T-helper 1 cell treated with Interleukin-12 subunit alpha and Interleukin-12 subunit beta and Interleukin-4 antibody, amounts not matched to agents 30 μg/mL and 1 μg/mL, for 36 hours (primary cell): Measurements from ENCODE around the gene RNF223.
"Not testable (repeated sequence)": the region's sequence is repeated elsewhere in the genome, so short reads cannot be mapped to it uniquely, and the experiment has no call there.

Source experiments
- H3K27ac Mint-ChIP-seq: one replicate; pipeline ENCODE4 v1.8.0; 2021; ENCODE audit warnings: mild to moderate bottlenecking, mixed read lengths
- H3K27me3 Mint-ChIP-seq: one replicate; pipeline ENCODE4 v1.8.0; 2021; ENCODE audit warnings: low read depth, mixed read lengths
- H3K36me3 Mint-ChIP-seq: one replicate; pipeline ENCODE4 v1.8.0; 2021; ENCODE audit warnings: low read depth, mixed read lengths
- H3K4me1 Mint-ChIP-seq: one replicate; pipeline ENCODE4 v1.8.0; 2021; ENCODE audit warnings: low read depth, mixed read lengths
- H3K4me3 Mint-ChIP-seq: one replicate; pipeline ENCODE4 v1.8.0; 2021; ENCODE audit warnings: mild to moderate bottlenecking, moderate library complexity, mixed read lengths
- H3K9me3 Mint-ChIP-seq: one replicate; pipeline ENCODE4 v1.8.0; 2021; ENCODE audit warnings: mixed read lengths

Gene RNF223

GRCh38 chr1:1065940-1066304 is 8.2 kb downstream of the RNF223 start:
- H3K36me3 Mint-ChIP-seq, H3K9me3 Mint-ChIP-seq, H3K4me1 Mint-ChIP-seq, H3K4me3 Mint-ChIP-seq, H3K27me3 Mint-ChIP-seq: not testable (repeated sequence)
- H3K27ac Mint-ChIP-seq = peak overlapping the region; percentile 7

- H3K4me1 Mint-ChIP-seq = peaks cover 5% of the 10 kb centered on the region
- H3K4me3 Mint-ChIP-seq = no peak overlapping the region
- no peaks in the 10 kb centered on the region for H3K36me3 Mint-ChIP-seq
- no peaks in the 10 kb centered on the region for H3K9me3 Mint-ChIP-seq
- peak overlapping the region; percentile 7 for H3K27ac Mint-ChIP-seq
- H3K27me3 Mint-ChIP-seq = no peaks in the 10 kb centered on the region
These were observed 8.7 kb downstream of the RNF223 start for GRCh38 chr1:1065265-1065939.

DNA sequence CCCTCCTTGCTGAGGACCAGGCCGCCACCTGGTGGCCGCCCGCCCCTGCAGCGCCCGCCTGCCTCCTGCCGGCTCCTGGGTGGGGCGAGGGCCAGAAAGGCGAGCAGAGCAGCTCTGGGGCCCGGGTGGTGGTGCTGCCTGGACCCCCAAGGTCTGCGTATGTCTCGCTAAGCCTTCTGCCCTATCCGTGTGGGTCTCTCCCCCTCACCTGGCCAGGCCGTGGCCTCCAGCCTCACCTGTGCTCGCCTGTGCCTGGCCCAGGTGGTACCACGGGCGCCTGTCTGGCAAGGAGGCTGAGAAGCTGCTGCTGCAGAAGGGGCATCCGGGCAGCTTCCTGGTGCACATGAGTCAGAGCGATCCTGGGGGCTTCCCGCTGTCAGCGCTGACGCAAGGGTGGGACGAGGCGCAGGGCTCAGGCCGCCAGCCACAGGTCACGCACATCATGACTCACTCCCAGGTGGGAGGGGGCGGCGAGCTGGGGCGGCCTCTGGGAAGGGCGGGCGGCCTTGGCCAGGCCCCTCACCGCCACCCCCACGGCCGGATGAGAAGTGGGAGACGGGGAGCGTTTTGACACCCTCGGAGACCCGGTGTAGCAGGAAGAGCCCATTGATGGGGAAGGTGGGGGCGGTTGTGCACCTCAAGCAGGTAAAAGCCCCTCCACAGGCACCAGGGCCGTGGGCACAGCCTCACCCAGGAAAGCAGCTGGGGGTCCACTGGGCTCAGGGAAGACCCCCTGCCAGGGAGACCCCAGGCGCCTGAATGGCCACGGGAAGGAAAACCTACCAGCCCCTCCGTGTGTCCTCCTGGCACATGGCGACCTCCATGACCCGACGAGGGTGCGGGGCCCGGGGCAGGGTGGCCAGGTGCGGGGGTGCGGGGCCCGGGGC is 9.9 kb downstream of the RNF223 start:
- Mint-ChIP-seq H3K36me3 (no peaks in the 10 kb centered on the region), H3K4me1 (peaks cover 10% of the 10 kb centered on the region), H3K27ac (peak overlapping the region; percentile 45), H3K9me3 (no peaks in the 10 kb centered on the region), H3K4me3 (no peak overlapping the region), H3K27me3 (no peaks in the 10 kb centered on the region)

DNA sequence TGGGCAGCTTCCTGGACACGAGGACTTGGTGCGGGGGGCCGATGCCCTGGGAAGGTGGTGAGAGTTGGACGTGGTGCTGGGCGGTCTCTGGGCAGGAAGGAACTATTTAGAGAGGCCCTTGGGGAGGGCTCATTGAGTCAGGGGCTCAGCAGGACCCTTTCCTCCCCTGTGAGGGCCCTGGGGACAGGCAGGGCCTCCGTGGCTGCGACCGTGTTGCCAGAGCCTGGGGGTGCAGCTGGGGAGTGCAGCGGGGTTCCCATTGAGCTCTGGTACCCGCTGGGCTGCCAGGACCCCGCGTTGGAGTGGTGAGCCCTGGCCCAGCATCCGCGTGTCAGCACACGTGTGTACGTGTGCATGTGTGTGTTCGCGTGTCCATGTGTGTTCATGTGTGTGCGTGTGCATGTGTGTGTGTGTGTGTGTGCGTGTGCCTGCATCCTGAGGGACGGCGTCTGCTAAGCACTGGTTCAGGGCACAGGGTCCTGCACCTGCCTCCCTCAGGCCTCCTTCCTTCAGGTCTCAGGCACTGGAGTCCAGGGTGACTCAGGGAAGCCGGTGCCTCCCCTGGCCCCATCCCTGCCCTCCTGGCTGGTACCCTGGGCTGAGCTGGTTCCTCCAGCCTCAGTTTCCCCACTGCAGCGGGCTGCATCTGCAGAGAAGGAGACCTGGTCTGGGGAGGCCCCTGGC is 10.7 kb downstream of the RNF223 start:
- H3K27me3 Mint-ChIP-seq = peaks cover 5% of the 10 kb centered on the region
- H3K36me3 Mint-ChIP-seq = no peaks in the 10 kb centered on the region
- H3K4me1 Mint-ChIP-seq = peaks cover 10% of the 10 kb centered on the region
- peak overlapping the region; percentile 46 for H3K4me3 Mint-ChIP-seq
- no peaks in the 10 kb centered on the region for H3K9me3 Mint-ChIP-seq
- peak overlapping the region; percentile 57 for H3K27ac Mint-ChIP-seq

DNA sequence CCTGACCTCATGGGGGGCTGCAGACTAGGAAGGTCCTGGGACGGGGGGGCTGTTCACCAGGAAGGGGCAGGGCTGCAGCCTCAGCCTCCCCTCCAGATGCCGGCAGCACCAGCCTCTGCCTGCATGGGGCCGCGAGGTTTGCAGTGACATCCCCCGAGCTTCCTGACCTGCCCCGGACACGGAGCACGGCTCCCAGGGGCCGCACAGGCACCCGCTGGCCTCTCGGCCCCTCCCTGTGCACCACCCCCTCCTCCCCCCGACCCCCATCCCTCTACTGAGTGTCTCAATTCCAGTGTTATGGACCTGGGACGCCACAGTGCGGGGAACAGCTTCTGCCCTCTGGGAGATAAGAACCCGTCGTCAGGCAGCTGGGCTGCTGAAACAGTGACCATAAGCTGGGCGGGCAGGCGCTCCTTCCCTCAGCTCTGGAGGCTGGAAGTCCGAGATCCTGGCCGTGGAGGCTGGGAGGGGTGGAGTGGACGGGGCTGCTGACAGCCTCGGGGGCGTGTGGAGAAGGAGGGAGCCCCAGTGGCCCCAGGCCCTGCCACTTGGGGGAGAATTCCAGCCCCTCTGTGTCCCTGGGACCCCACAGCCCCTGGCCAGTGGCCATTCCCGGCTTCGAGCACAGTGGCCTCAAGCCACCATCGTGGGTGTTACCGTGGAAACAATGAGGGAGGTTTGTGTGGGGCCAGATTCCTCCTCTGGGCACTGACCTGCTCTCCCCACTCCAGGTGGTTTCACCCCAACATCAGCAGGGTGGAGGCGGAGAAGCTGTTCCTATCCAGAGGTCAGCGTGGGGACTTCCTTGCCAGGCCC is 11.6 kb downstream of the RNF223 start:
- Mint-ChIP-seq H3K4me1 (peaks cover 13% of the 10 kb centered on the region), H3K4me3 (peak overlapping the region; percentile 46), H3K27ac (no peak overlapping the region), H3K27me3 (peaks cover 13% of the 10 kb centered on the region), H3K9me3 (no peaks in the 10 kb centered on the region), H3K36me3 (no peaks in the 10 kb centered on the region)

DNA sequence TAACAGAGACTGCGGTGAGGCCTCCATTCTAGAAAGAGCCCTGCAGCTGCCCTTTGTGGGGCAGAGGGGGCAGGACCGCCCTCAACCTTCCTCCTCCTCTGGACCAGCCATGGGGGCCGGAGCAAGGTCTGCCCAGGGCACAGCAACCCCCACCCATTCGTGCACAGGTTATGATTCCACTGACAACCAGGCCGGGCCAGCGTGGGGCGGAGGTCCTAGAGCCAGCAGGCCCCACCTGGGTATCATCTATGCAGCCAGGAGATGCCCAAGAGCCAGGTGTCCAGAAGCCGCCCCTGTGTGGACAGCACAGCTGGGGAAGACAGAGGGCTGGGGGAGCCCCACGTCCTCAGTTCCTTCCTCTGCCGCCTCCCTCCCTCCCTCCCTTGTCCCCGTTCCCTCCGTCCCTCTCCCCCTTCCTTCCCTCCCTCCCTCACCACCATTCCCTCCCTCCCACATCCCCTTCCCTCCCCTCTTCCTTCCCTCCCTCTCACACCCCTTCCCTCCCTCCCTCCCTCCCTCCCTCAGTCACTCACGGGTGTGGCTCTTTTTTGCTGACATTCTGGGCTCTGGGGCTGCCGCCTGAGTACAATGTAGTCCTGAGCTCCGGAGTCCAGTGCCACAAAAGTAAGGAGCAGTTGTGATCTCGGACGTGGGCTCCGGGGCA is 12.3 kb downstream of the RNF223 start:
- H3K4me3 Mint-ChIP-seq = peak overlapping the region; percentile 62
- H3K27me3 Mint-ChIP-seq = peaks cover 21% of the 10 kb centered on the region
- H3K9me3 Mint-ChIP-seq = no peaks in the 10 kb centered on the region
- no peak overlapping the region for H3K27ac Mint-ChIP-seq
- H3K36me3 Mint-ChIP-seq = no peaks in the 10 kb centered on the region
- peaks cover 13% of the 10 kb centered on the region for H3K4me1 Mint-ChIP-seq

- Mint-ChIP-seq H3K27ac (peak overlapping the region; percentile 62), H3K27me3 (peaks cover 21% of the 10 kb centered on the region), H3K4me1 (peaks cover 13% of the 10 kb centered on the region), H3K36me3 (no peaks in the 10 kb centered on the region), H3K4me3 (peak overlapping the region; percentile 75), H3K9me3 (no peaks in the 10 kb centered on the region)
These were observed 13.7 kb downstream of the RNF223 start for GRCh38 chr1:1060281-1061000.

DNA sequence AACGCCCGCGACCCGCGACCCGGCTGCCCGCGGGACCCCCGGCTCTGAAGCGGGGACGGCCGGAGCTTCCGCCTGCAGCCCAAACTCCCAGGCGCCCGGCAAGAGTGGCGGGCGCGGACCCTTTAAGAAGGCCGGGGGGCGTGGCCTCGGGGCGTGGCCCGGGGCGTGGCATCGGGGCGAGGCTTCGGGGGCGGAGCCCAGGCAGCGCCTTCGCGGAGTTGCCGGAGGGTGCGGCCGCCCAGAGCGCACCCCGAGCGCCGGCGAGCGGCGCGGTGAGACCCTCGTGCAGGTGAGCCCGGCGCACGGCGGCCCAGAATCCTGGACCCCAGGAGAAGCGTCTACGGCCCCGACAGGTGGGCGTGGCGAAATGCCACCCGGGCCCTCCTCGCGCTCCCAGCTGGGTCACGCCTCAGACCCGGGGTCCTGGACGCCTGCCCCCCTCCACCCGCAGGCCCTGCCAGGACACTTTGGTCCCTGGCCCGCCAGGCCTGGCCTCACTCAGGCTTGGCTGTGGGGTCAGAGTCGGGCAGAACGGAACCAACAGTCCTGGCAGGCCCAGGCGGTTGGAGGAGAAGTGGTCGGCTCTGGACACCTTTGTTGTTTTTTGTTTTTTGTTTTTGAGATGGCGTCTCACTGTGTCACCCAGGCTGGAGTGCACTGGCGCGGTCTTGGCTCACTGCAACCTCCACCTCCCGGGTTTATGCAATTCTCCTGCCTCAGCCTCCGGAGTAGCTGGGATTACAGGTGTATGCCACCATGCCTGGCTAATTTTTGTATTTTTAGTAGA is 14.4 kb downstream of the RNF223 start:
- Mint-ChIP-seq H3K36me3 (no peaks in the 10 kb centered on the region), H3K27ac (peak overlapping the region; percentile 62), H3K9me3 (no peaks in the 10 kb centered on the region), H3K4me1 (peaks cover 13% of the 10 kb centered on the region), H3K4me3 (peak overlapping the region; percentile 75), H3K27me3 (peaks cover 21% of the 10 kb centered on the region)

GRCh38 chr1:1058921-1059493 is 15.1 kb downstream of the RNF223 start:
- H3K36me3 Mint-ChIP-seq = no peaks in the 10 kb centered on the region
- peaks cover 21% of the 10 kb centered on the region for H3K27me3 Mint-ChIP-seq
- peak overlapping the region; percentile 80 for H3K4me3 Mint-ChIP-seq
- peak overlapping the region; percentile 63 for H3K27ac Mint-ChIP-seq
- no peaks in the 10 kb centered on the region for H3K9me3 Mint-ChIP-seq
- peaks cover 13% of the 10 kb centered on the region for H3K4me1 Mint-ChIP-seq

DNA sequence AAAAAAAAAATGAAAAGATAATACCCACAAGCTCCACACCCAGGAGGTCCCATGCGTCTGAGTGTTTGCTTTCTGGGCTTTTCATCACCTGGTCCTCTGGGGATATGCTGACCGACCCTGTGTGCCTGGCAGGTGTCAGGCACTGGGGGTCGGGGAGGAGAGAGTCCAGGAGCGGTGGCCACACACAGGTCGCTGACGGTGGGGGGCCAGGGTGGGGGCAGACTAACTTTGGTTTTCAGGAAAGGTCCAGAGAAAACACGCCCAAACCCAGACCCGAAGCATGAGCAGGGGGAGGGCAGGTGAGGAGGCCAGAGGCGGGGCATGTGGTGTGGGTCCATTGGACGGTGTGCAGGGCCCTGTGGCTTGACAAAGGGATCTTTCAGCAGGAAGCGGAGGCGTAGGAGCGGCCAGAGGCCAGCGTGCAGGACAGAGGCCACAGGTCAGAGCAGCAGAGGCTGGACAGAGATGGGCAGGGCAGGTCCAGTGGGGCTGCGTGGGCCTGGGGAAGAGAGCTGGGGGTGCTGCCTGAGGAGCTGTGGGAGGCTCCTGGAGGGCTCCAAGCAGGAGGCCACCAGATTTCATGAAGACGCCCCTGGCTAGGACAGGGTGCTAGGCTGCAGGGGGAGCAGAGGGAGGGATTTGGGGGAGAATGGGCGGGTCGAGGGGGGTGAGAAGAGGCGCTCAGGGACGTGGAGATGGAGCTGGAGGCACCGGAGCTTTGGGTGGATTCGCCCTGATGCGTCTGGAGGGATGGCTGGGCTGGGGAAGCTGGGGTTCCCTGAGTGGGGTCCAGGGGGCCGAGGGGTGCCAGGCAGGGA is 15.8 kb downstream of the RNF223 start:
- Mint-ChIP-seq H3K27me3 (peaks cover 21% of the 10 kb centered on the region), H3K9me3 (no peaks in the 10 kb centered on the region), H3K36me3 (no peaks in the 10 kb centered on the region), H3K4me1 (peaks cover 13% of the 10 kb centered on the region), H3K27ac (peak overlapping the region; percentile 63), H3K4me3 (peak overlapping the region; percentile 80)

- Mint-ChIP-seq H3K4me3 (peak overlapping the region; percentile 31), H3K4me1 (peaks cover 11% of the 10 kb centered on the region), H3K27me3 (peaks cover 21% of the 10 kb centered on the region)
- H3K36me3 Mint-ChIP-seq, H3K27ac Mint-ChIP-seq, H3K9me3 Mint-ChIP-seq: not testable (repeated sequence)
These were observed 16.4 kb downstream of the RNF223 start for GRCh38 chr1:1057769-1058087.
